Measurements from ENCODE around the gene TTC3.
A peak's percentile ranks its signal among the peaks of the same experiment; 100 is the strongest.

Gene TTC3

DNA sequence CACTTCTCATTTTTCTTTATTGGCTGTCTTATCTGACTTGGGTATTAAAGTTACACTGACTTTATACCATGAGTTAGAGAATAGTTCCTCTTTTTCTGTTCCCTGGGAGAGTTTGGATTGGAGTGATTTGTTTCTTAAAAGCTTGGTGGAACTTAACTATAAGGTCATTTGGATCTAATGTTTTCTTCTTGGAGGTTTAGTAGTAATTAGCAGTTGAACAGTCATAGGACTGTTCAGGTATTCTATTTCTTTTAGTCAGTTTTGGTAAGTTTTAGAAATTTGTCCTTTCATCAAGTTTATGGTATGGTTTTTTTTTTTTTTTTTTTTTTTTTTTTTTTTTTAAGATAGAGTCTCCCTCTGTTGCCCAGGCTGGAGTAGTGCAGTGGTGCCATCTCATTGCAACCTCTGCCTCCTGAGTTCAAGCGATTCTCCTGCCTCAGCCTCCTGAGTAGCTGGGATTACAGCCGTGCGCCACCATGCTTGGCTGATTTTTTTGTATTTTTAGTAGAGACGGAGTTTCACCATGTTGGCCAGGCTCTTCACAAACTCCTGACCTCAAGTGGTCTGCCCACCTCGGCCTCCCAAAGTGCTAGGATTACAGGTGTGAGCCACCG lies 6.3 kb downstream of the TTC3 start:
- TF ChIP-seq, protein P1, sequence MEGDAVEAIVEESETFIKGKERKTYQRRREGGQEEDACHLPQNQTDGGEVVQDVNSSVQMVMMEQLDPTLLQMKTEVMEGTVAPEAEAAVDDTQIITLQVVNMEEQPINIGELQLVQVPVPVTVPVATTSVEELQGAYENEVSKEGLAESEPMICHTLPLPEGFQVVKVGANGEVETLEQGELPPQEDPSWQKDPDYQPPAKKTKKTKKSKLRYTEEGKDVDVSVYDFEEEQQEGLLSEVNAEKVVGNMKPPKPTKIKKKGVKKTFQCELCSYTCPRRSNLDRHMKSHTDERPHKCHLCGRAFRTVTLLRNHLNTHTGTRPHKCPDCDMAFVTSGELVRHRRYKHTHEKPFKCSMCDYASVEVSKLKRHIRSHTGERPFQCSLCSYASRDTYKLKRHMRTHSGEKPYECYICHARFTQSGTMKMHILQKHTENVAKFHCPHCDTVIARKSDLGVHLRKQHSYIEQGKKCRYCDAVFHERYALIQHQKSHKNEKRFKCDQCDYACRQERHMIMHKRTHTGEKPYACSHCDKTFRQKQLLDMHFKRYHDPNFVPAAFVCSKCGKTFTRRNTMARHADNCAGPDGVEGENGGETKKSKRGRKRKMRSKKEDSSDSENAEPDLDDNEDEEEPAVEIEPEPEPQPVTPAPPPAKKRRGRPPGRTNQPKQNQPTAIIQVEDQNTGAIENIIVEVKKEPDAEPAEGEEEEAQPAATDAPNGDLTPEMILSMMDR (IDR thresholded peaks at IDR 0.05; ENCODE audit: low read length): peak; percentile 55
- TF ChIP-seq EZH2 (optimal IDR thresholded peaks at IDR 0.05; ENCODE audit: low read depth, low read length) (no peak), EZH2phosphoT487 (IDR thresholded peaks at IDR 0.05; ENCODE audit: low read length) (no peak)
- Histone ChIP-seq H3K27ac (ENCODE audit: low read length) (no peak overlapping the region), H3K9ac (ENCODE audit: low read length) (no peak overlapping the region), H3K9me3 (replicated peaks; ENCODE audit: insufficient read depth, low read length) (no peaks in the 10 kb centered on the region), H3K4me2 (ENCODE audit: low read depth, low read length) (no peak overlapping the region), H4K20me1 (ENCODE audit: insufficient read depth, low read length) (no peaks in the 10 kb centered on the region), H3K79me2 (ENCODE audit: low read length) (peaks cover 81% of the 10 kb centered on the region), H3K4me1 (ENCODE audit: low read length) (peaks cover 3% of the 10 kb centered on the region; the same call in 1 of the 2 replicates), H3K4me3 (ENCODE audit: low read length) (no peak overlapping the region), H3K36me3 (replicated peaks; ENCODE audit: insufficient read depth, low read length) (no peaks in the 10 kb centered on the region), H3F3A (ENCODE audit: insufficient read depth, low read length) (no peaks in the 10 kb centered on the region), H2AFZ (ENCODE audit: low read length) (no peak overlapping the region), H3K9me2 (replicated peaks; ENCODE audit: insufficient read depth, low read length) (no peaks in the 10 kb centered on the region), H3K27me3 (replicated peaks; ENCODE audit: insufficient read depth, low read length) (no peaks in the 10 kb centered on the region)
- DNase-seq: peak; percentile 50

DNA sequence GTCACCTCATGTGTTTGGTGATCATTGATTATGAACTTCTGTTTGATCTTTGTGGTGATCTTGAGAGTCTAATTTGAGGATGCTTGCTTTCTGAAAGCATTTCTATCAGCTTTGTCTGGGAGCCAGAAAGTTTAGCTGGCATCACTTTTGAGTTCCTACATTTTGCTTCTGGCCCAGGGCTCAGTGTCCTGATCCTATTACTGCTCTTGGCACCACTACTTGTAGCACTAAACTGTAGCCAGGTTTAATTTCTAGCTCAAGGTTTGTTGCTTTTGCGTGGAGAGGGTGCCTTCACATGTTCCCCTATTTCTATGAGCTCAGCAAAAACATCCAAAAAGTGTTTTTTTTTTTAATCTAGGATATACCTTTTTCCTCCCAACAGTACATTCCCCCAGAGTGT lies 9.3 kb downstream of the TTC3 start:
- H2AFZ ChIP-seq (ENCODE audit: low read length): no peak overlapping the region
- no peak overlapping the region for H3K9ac ChIP-seq (ENCODE audit: low read length)
- H3K4me2 ChIP-seq (ENCODE audit: low read depth, low read length): no peak overlapping the region
- H4K20me1 ChIP-seq (ENCODE audit: insufficient read depth, low read length): no peaks in the 10 kb centered on the region
- no peaks in the 10 kb centered on the region for H3K36me3 ChIP-seq (replicated peaks; ENCODE audit: insufficient read depth, low read length)
- no peak for DNase-seq
- no peaks in the 10 kb centered on the region for H3K27me3 ChIP-seq (replicated peaks; ENCODE audit: insufficient read depth, low read length)
- TF ChIP-seq, protein P1 (IDR thresholded peaks at IDR 0.05; ENCODE audit: low read length): no peak
- TF ChIP-seq EZH2phosphoT487 (IDR thresholded peaks at IDR 0.05; ENCODE audit: low read length) (no peak), EZH2 (optimal IDR thresholded peaks at IDR 0.05; ENCODE audit: low read depth, low read length) (no peak)
- H3K79me2 ChIP-seq (ENCODE audit: low read length): peaks cover 67% of the 10 kb centered on the region
- no peak overlapping the region for H3K27ac ChIP-seq (ENCODE audit: low read length)
- no peaks in the 10 kb centered on the region for H3K9me3 ChIP-seq (replicated peaks; ENCODE audit: insufficient read depth, low read length)
- no peaks in the 10 kb centered on the region for H3K4me1 ChIP-seq (ENCODE audit: low read length)
- H3K9me2 ChIP-seq (replicated peaks; ENCODE audit: insufficient read depth, low read length): no peaks in the 10 kb centered on the region
- no peaks in the 10 kb centered on the region for H3F3A ChIP-seq (ENCODE audit: insufficient read depth, low read length)
- no peak overlapping the region for H3K4me3 ChIP-seq (ENCODE audit: low read length)

DNA sequence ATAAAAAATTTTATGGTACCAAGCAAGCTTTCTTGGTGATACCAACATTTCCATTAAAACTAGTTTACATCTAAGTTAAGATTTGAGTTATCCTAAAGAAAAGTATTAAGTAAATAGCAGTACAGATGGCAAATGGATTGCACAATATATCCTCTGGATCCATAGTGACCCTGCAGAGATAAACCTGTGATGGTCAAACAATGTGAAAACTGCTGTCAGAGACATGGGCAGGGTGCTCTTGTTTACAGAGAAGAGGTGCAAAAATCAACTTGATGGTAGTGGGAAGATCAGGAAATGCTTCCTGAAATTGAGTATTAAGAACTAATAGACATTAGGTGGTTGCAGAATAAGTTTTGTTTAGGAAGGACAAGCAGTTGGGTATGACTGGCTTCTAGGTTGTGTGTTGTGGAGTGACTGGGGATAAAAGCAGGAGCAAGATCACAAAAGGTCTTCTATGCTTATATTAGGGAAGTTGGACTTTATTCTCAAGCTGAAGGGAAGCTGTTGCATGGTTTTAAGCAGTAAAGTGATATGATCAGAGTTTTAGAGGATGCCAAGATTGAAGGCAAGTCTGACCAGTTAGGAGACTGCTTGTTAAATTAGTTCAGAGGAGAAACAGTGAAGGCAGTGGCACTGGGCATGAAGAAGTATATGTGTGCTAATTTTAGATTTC lies 9.9 kb downstream of the TTC3 start:
- H2AFZ ChIP-seq (ENCODE audit: low read length): no peak overlapping the region
- H3K9me3 ChIP-seq (replicated peaks; ENCODE audit: insufficient read depth, low read length): no peaks in the 10 kb centered on the region
- H3K36me3 ChIP-seq (replicated peaks; ENCODE audit: insufficient read depth, low read length): no peaks in the 10 kb centered on the region
- no peaks in the 10 kb centered on the region for H3F3A ChIP-seq (ENCODE audit: insufficient read depth, low read length)
- H3K9ac ChIP-seq (ENCODE audit: low read length): no peak overlapping the region
- no peaks in the 10 kb centered on the region for H3K9me2 ChIP-seq (replicated peaks; ENCODE audit: insufficient read depth, low read length)
- no peak overlapping the region for H3K4me2 ChIP-seq (ENCODE audit: low read depth, low read length)
- H3K79me2 ChIP-seq (ENCODE audit: low read length): peaks cover 61% of the 10 kb centered on the region
- TF ChIP-seq, protein P1 (IDR thresholded peaks at IDR 0.05; ENCODE audit: low read length): no peak
- no peak for TF ChIP-seq EZH2phosphoT487 (IDR thresholded peaks at IDR 0.05; ENCODE audit: low read length)
- H3K4me1 ChIP-seq (ENCODE audit: low read length): no peaks in the 10 kb centered on the region
- DNase-seq: no peak
- no peaks in the 10 kb centered on the region for H3K27me3 ChIP-seq (replicated peaks; ENCODE audit: insufficient read depth, low read length)
- H3K27ac ChIP-seq (ENCODE audit: low read length): no peak overlapping the region
- no peaks in the 10 kb centered on the region for H4K20me1 ChIP-seq (ENCODE audit: insufficient read depth, low read length)
- H3K4me3 ChIP-seq (ENCODE audit: low read length): no peak overlapping the region

Data from MM.1S (cell line).